Esophagus muscularis mucosa (tissue), 3 donors: ENCODE results near the gene MRPL46.

Experiments used
- CTCF ChIP-seq, 3 experiments: fragments of 200-600 bp in 2 of 3; fragments of 450-650 bp in 1 of 3; sonication (generic) in 2 of 3; IDR thresholded peaks; one replicate each; pipeline ENCODE4 v1.5.1; 2017 to 2019; ENCODE audit warnings: antibody characterized with exemption in 3 of 3, mild to moderate bottlenecking in 2 of 3, moderate library complexity in 1 of 3
- EP300 ChIP-seq: sonication (generic); formaldehyde crosslinking; IDR thresholded peaks from one replicate; pipeline ENCODE4 v1.6.1; 2017; ENCODE audit warnings: antibody characterized with exemption

- TF ChIP-seq EP300 (no peak), CTCF (IDR thresholded peaks at IDR 0.05) (no peak)
Measured at GRCh38 chr15:88504445-88504844, 37.3 kb upstream of the MRPL46 start.
